ENCODE measurements around the gene PPP1R14B.

GRCh38 chr11:64259533-64260067, 12.9 kb upstream of the PPP1R14B start:
- TF ChIP-seq, protein P1, sequence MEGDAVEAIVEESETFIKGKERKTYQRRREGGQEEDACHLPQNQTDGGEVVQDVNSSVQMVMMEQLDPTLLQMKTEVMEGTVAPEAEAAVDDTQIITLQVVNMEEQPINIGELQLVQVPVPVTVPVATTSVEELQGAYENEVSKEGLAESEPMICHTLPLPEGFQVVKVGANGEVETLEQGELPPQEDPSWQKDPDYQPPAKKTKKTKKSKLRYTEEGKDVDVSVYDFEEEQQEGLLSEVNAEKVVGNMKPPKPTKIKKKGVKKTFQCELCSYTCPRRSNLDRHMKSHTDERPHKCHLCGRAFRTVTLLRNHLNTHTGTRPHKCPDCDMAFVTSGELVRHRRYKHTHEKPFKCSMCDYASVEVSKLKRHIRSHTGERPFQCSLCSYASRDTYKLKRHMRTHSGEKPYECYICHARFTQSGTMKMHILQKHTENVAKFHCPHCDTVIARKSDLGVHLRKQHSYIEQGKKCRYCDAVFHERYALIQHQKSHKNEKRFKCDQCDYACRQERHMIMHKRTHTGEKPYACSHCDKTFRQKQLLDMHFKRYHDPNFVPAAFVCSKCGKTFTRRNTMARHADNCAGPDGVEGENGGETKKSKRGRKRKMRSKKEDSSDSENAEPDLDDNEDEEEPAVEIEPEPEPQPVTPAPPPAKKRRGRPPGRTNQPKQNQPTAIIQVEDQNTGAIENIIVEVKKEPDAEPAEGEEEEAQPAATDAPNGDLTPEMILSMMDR (conservative IDR thresholded peaks at IDR 0.05) = no peak
- no peak for TF ChIP-seq ZFX (IDR thresholded peaks at IDR 0.05)

Data from C4-2B (cell line).